Body of pancreas (tissue), 4 donors: ENCODE results near the gene TASL. TPM values are rescaled to one million over a fixed set of nuclear protein-coding genes. Genes with fewer than 3 reads are reported as not detected.

Experiments used
- ATAC-seq: fragments of 150-250 bp; one replicate; pipeline ENCODE4 v1.9.1; 2016
- DNase-seq, 4 donors: peaks; one replicate each; pipeline ENCODE4 v3.0.0-alpha.2; 2019
- H3K27ac ChIP-seq, 4 donors: fragments of 200-600 bp; sonication (generic); 1 replicate in 3 of 4; 2 replicates in 1 of 4; pipeline versions ENCODE4 v1.5.1 to v1.6.1; 2016 to 2019; ENCODE audit warnings: mild to moderate bottlenecking in 1 of 4, mixed read lengths in 1 of 4, moderate library complexity in 1 of 4
- H3K27me3 ChIP-seq, 2 donors: fragments of 200-600 bp; sonication (generic); one replicate each; pipeline ENCODE4 v1.6.0; 2016; ENCODE audit warnings: mild to moderate bottlenecking in 1 of 2
- H3K36me3 ChIP-seq, 2 donors: fragments of 200-600 bp; sonication (generic); replicated peaks in 1 of 2; 2 replicates each; pipeline ENCODE4 v1.5.1; 2016; ENCODE audit warnings: low read depth in 2 of 2; ENCODE audit not compliant: insufficient read depth in 1 of 2
- H3K4me1 ChIP-seq: fragments of 200-600 bp; sonication (generic); one replicate; pipeline ENCODE4 v1.6.0; 2016
- H3K4me3 ChIP-seq, 2 donors: fragments of 200-600 bp; sonication (generic); 1 replicate in 1 of 2; 2 replicates in 1 of 2; pipeline ENCODE4 v1.5.1; 2016 to 2019
- H3K9me3 ChIP-seq, 3 donors: fragments of 200-600 bp; sonication (generic); 1 replicate in 2 of 3; 2 replicates in 1 of 3; pipeline ENCODE4 v1.5.1; 2016
- CTCF ChIP-seq, 7 experiments: fragments of 450-650 bp in 4 of 7; fragments of 200-600 bp in 3 of 7; sonication (generic) in 3 of 7; IDR thresholded peaks; one replicate each; pipeline ENCODE4 v1.5.1; 2016 to 2019; ENCODE audit warnings: antibody characterized with exemption in 7 of 7
- POLR2A ChIP-seq, 3 donors: fragments of 450-650 bp; IDR thresholded peaks; one replicate each; pipeline ENCODE4 v1.6.1; 2016; ENCODE audit warnings: antibody characterized with exemption in 3 of 3, mild to moderate bottlenecking in 2 of 3
- WGBS, 2 donors: methylation state at CpG; one replicate each; pipeline ENCODE4 v1.1.5; 2017; 5-methylcytosine and 5-hydroxymethylcytosine counted together
- intact Hi-C: fragments of 100-400 bp; cut with DNase I; formaldehyde crosslinking; loops from one replicate; pipeline ENCODE4 v1.15.1; 2023
- total RNA-seq, 2 donors: library from RNA; depleted of rRNA; stranded (reverse); fragments of >200 nt; gene quantifications; one replicate each; pipeline ENCODE4 v1.1.0, GENCODE V29; 2016

TASL gene
- total RNA-seq, 2 donors from 2014 or later, result 0.26 TPM; not detected in 1

GRCh38 chrX:30593440-30594200, 16.1 kb upstream of the TASL start:
- peak overlapping the region in 2 of 4 donors; percentile 44 to 49 for H3K27ac ChIP-seq
- WGBS, 2 donors, result 31 to 43% methylated on average over 6 of the region's 6 CpGs

GRCh38 chrX:30592831-30593230, 15.3 kb upstream of the TASL start:
- 58 to 62% methylated on average over 3 of the region's 3 CpGs for WGBS, 2 donors
- Histone ChIP-seq H3K27me3 (no peaks in the 10 kb centered on the region), H3K36me3 (no peaks in the 10 kb centered on the region), H3K4me1 (peaks cover 9% of the 10 kb centered on the region), H3K9me3 (no peaks in the 10 kb centered on the region), H3K27ac (peak overlapping the region in 2 of 4 donors; percentile 44 to 49), H3K4me3 (no peak overlapping the region)
- no peak for DNase-seq
- intact Hi-C loops, result no loop called here
- no peak for TF ChIP-seq POLR2A (IDR thresholded peaks at IDR 0.05)
- no peak for TF ChIP-seq CTCF (IDR thresholded peaks at IDR 0.05)
- no peak for ATAC-seq

More at GRCh38 chrX:30593440-30594200, 16.1 kb upstream of the TASL start:
- peaks cover 9% of the 10 kb centered on the region for H3K4me1 ChIP-seq
- H3K4me3 ChIP-seq, result no peak overlapping the region
- TF ChIP-seq POLR2A (IDR thresholded peaks at IDR 0.05) (no peak), CTCF (IDR thresholded peaks at IDR 0.05) (peak in 4 of 7 experiments; percentile 24 to 34 (median 27))
- DNase-seq, result peak; percentile 30 to 51 (median 49)
- H3K27me3 ChIP-seq, result no peaks in the 10 kb centered on the region
- intact Hi-C loops, result no loop called here
- no peaks in the 10 kb centered on the region for H3K9me3 ChIP-seq
- ATAC-seq, result peak; percentile 73
- H3K36me3 ChIP-seq, result no peaks in the 10 kb centered on the region

GRCh38 chrX:30590368-30590767, 12.8 kb upstream of the TASL start:
- H3K27me3 ChIP-seq, result no peaks in the 10 kb centered on the region
- H3K36me3 ChIP-seq, result no peaks in the 10 kb centered on the region
- H3K9me3 ChIP-seq, result no peaks in the 10 kb centered on the region
- intact Hi-C loops, result no loop called here
- DNase-seq (no peak), ATAC-seq (no peak)
- H3K27ac ChIP-seq, result no peak overlapping the region
- no peaks in the 10 kb centered on the region for H3K4me1 ChIP-seq
- no peak for TF ChIP-seq POLR2A (IDR thresholded peaks at IDR 0.05)
- no peak for TF ChIP-seq CTCF (IDR thresholded peaks at IDR 0.05)
- WGBS, 2 donors, result 82 to 85% methylated on average over 3 of the region's 3 CpGs
- H3K4me3 ChIP-seq, result no peak overlapping the region

GRCh38 chrX:30589146-30589888, 11.8 kb upstream of the TASL start:
- Histone ChIP-seq H3K27me3 (no peaks in the 10 kb centered on the region), H3K36me3 (no peaks in the 10 kb centered on the region), H3K9me3 (no peaks in the 10 kb centered on the region), H3K4me1 (no peaks in the 10 kb centered on the region), H3K27ac (no peak overlapping the region), H3K4me3 (no peak overlapping the region)
- TF ChIP-seq CTCF (IDR thresholded peaks at IDR 0.05), result no peak
- no peak for TF ChIP-seq POLR2A (IDR thresholded peaks at IDR 0.05)
- 45 to 60% methylated on average over 5 of the region's 5 CpGs for WGBS, 2 donors
- DNase-seq (no peak), ATAC-seq (no peak)
- intact Hi-C loops, result no loop called here
